Measurements from ENCODE around the gene LRRC51. TPM values are rescaled to one million over a fixed set of nuclear protein-coding genes. Genes with fewer than 3 reads are reported as not detected.

The LRRC51 gene
- total and polyA plus RNA-seq, 2 donors (not counting 3 experiments of a cell fraction or from before 2014, with no cell fraction given) = 3.5 to 6.1 TPM

DNA sequence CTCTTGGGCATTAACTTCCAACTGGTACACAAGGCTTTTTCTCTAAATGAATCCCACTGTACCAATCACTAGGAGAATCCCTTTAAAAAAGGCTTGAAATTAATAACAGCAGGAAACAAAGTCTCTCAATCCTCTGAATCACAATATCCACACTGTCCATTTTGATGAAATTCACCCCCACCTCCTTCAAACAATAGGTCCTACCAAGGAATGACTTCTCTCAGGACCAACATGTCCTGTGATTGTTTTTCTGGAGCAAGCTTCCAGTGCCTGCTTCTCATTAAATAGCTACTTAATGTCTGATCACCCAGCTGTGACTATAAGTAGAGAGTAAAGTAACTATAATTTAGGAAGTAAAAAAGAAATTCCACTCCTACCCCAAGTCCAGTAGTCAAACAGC, 13.4 kb upstream of the LRRC51 start:
- H4K20me1 ChIP-seq (replicated peaks; ENCODE audit: control insufficient read depth, extremely low read depth, insufficient read depth, low read length) = no peaks in the 10 kb centered on the region
- no TSS peak for BruUV-seq (replicated peaks)
- intact Hi-C loops (cut with micrococcal nuclease) = no loop called here
- FAIRE-seq = peak; percentile 74
- no peaks in the 10 kb centered on the region for H3K36me3 ChIP-seq (ENCODE audit: control insufficient read depth in 2 of 2, extremely low read depth in 1 of 2, insufficient read depth in 2 of 2, low read length in 2 of 2)
- no peaks in the 10 kb centered on the region for H3K27me3 ChIP-seq (ENCODE audit: control insufficient read depth in 2 of 2, insufficient read depth in 2 of 2, low read length in 2 of 2)
- no peak overlapping the region for H3K4me3 ChIP-seq (replicated peaks in 1 of 3; ENCODE audit: insufficient read depth in 1 of 3, low read depth in 1 of 3, low read length in 3 of 3)
- peaks cover 60% of the 10 kb centered on the region for H3K79me2 ChIP-seq (ENCODE audit: control insufficient read depth, insufficient read depth, low read length)
- H3K9me3 ChIP-seq (replicated peaks; ENCODE audit: control insufficient read depth, insufficient read depth, low read length) = no peaks in the 10 kb centered on the region
- TF ChIP-seq FOS (IDR thresholded peaks at IDR 0.05; ENCODE audit: borderline replicate concordance, insufficient read depth, low read length) (peak; percentile 17), GATA2 (IDR thresholded peaks at IDR 0.05; ENCODE audit: insufficient read depth, insufficient read length, low read depth, low read length) (no peak), POLR2AphosphoS5 (IDR thresholded peaks at IDR 0.05; ENCODE audit: insufficient read depth, low read depth, low read length) (no peak)
- peak; percentile 80 for DNase-seq (ENCODE audit: low read depth, low spot score)
- H3K9ac ChIP-seq (replicated peaks; ENCODE audit: extremely low read depth, insufficient read depth, low read length) = peak overlapping the region; percentile 17
- no peak overlapping the region for H2AFZ ChIP-seq (ENCODE audit: low read depth, low read length)
- H3K4me1 ChIP-seq (ENCODE audit: control insufficient read depth, extremely low read depth, insufficient read depth, low read length) = peaks cover 53% of the 10 kb centered on the region
- POLR2A ChIA-PET = interaction anchor here (0.9 to 1.9 kb wide), 2 partner anchors 18 to 27 kb away, joined by 4 read pairs; no protein-coding TSS in a partner anchor
- dilution Hi-C loops (cut with MboI; ENCODE audit: extremely low pct_ligation_motif_present, low sequenced_read_pairs) = no loop called here
- H3K9me1 ChIP-seq (replicated peaks; ENCODE audit: control insufficient read depth, extremely low read depth, insufficient read depth, low read length) = no peaks in the 10 kb centered on the region
- H3K4me2 ChIP-seq (ENCODE audit: insufficient read depth, low read length) = peak overlapping the region; percentile 57
- CTCF ChIA-PET = interaction anchor here (0.9 to 3.6 kb wide), 7 partner anchors 8 to 42 kb away, joined by 3 to 17 read pairs (median 7); no protein-coding TSS in a partner anchor
- H3K27ac ChIP-seq (ENCODE audit: insufficient read depth, low read depth, low read length) = peak overlapping the region; percentile 72

GRCh38 chr11:72067676-72068075, 13.0 kb upstream of the LRRC51 start:
- H4K20me1 ChIP-seq (replicated peaks; ENCODE audit: control insufficient read depth, extremely low read depth, insufficient read depth, low read length) = no peaks in the 10 kb centered on the region
- DNase-seq (ENCODE audit: low read depth, low spot score) = no peak
- peaks cover 58% of the 10 kb centered on the region for H3K4me1 ChIP-seq (ENCODE audit: control insufficient read depth, extremely low read depth, insufficient read depth, low read length)
- no peak overlapping the region for H2AFZ ChIP-seq (ENCODE audit: low read depth, low read length)
- FAIRE-seq = no peak
- no TSS peak for BruUV-seq (replicated peaks)
- peak overlapping the region; percentile 17 for H3K9ac ChIP-seq (replicated peaks; ENCODE audit: extremely low read depth, insufficient read depth, low read length)
- no peaks in the 10 kb centered on the region for H3K9me1 ChIP-seq (replicated peaks; ENCODE audit: control insufficient read depth, extremely low read depth, insufficient read depth, low read length)
- intact Hi-C loops (cut with micrococcal nuclease) (no loop called here), dilution Hi-C loops (cut with MboI; ENCODE audit: extremely low pct_ligation_motif_present, low sequenced_read_pairs) (no loop called here)
- H3K79me2 ChIP-seq (ENCODE audit: control insufficient read depth, insufficient read depth, low read length) = peaks cover 60% of the 10 kb centered on the region
- no peaks in the 10 kb centered on the region for H3K9me3 ChIP-seq (replicated peaks; ENCODE audit: control insufficient read depth, insufficient read depth, low read length)
- TF ChIP-seq FOS (IDR thresholded peaks at IDR 0.05; ENCODE audit: borderline replicate concordance, insufficient read depth, low read length) (no peak), CTCF (IDR thresholded peaks at IDR 0.05; ENCODE audit: extremely low read depth in 1 of 2, insufficient read depth in 1 of 2, low read depth in 1 of 2, low read length in 2 of 2) (no peak), JUN (IDR thresholded peaks at IDR 0.05; ENCODE audit: borderline replicate concordance, insufficient read depth, insufficient read length, low read depth) (no peak), MYC (IDR thresholded peaks at IDR 0.05; ENCODE audit: low read depth, low read length) (no peak), POLR2A (IDR thresholded peaks at IDR 0.05; ENCODE audit: low read depth, low read length) (no peak), POLR2AphosphoS5 (IDR thresholded peaks at IDR 0.05; ENCODE audit: insufficient read depth, low read depth, low read length) (no peak), EZH2 (IDR thresholded peaks at IDR 0.05; ENCODE audit: borderline replicate concordance, low read depth, low read length, severe bottlenecking) (no peak), MAX (IDR thresholded peaks at IDR 0.05; ENCODE audit: insufficient read depth, insufficient read length) (no peak), GATA2 (IDR thresholded peaks at IDR 0.05; ENCODE audit: insufficient read depth, insufficient read length, low read depth, low read length) (no peak)
- no peaks in the 10 kb centered on the region for H3K27me3 ChIP-seq (ENCODE audit: control insufficient read depth in 2 of 2, insufficient read depth in 2 of 2, low read length in 2 of 2)
- no peaks in the 10 kb centered on the region for H3K36me3 ChIP-seq (ENCODE audit: control insufficient read depth in 2 of 2, extremely low read depth in 1 of 2, insufficient read depth in 2 of 2, low read length in 2 of 2)
- H3K4me2 ChIP-seq (ENCODE audit: insufficient read depth, low read length) = no peak overlapping the region
- peak overlapping the region; percentile 72 for H3K27ac ChIP-seq (ENCODE audit: insufficient read depth, low read depth, low read length)
- CTCF ChIA-PET = interaction anchor here (0.9 to 3.6 kb wide), 7 partner anchors 8 to 42 kb away, joined by 3 to 17 read pairs (median 7); no protein-coding TSS in a partner anchor
- POLR2A ChIA-PET = interaction anchor here (0.9 to 1.9 kb wide), 2 partner anchors 19 to 27 kb away, joined by 4 read pairs; no protein-coding TSS in a partner anchor
- H3K4me3 ChIP-seq (replicated peaks in 1 of 3; ENCODE audit: insufficient read depth in 1 of 3, low read depth in 1 of 3, low read length in 3 of 3) = no peak overlapping the region

Measured in endothelial cell of umbilical vein (primary cell).